ENCODE measurements around the gene SEC23IP. TPM values are rescaled to one million over a fixed set of nuclear protein-coding genes. Genes with fewer than 3 reads are reported as not detected.
"Not testable (repeated sequence)": the region's sequence is repeated elsewhere in the genome, so short reads cannot be mapped to it uniquely, and the experiment has no call there.

The SEC23IP gene
- total RNA-seq, 1 donor from 2014 or later: 65.2 TPM

GRCh38 chr10:119862524-119862923 is 30.0 kb upstream of the SEC23IP start:
- no peaks in the 10 kb centered on the region for H3K27me3 Mint-ChIP-seq (ENCODE audit: low read depth)
- H3K36me3 Mint-ChIP-seq (ENCODE audit: low read depth): peaks cover 7% of the 10 kb centered on the region
- no peak for DNase-seq (ENCODE audit: low spot score)
- H3K4me1 Mint-ChIP-seq (ENCODE audit: low read depth): peaks cover 18% of the 10 kb centered on the region
- no peak overlapping the region for H3K4me3 Mint-ChIP-seq (ENCODE audit: unreplicated experiment)
- H3K27ac Mint-ChIP-seq (ENCODE audit: unreplicated experiment): no peak overlapping the region
- TF ChIP-seq CTCF (IDR thresholded peaks at IDR 0.05): no peak
- H3K9me3 Mint-ChIP-seq (ENCODE audit: low read depth): peaks cover 9% of the 10 kb centered on the region

GRCh38 chr10:119863951-119864565 is 28.5 kb upstream of the SEC23IP start:
- DNase-seq (ENCODE audit: low spot score): no peak
- Mint-ChIP-seq H3K4me1 (ENCODE audit: low read depth) (peaks cover 23% of the 10 kb centered on the region), H3K27ac (ENCODE audit: unreplicated experiment) (no peak overlapping the region), H3K36me3 (ENCODE audit: low read depth) (peaks cover 6% of the 10 kb centered on the region), H3K9me3 (ENCODE audit: low read depth) (peaks cover 9% of the 10 kb centered on the region), H3K27me3 (ENCODE audit: low read depth) (no peaks in the 10 kb centered on the region), H3K4me3 (ENCODE audit: unreplicated experiment) (no peak overlapping the region)
- no peak for TF ChIP-seq CTCF (IDR thresholded peaks at IDR 0.05)

- peaks cover 9% of the 10 kb centered on the region for H3K9me3 Mint-ChIP-seq (ENCODE audit: low read depth)
- no peak for TF ChIP-seq CTCF (IDR thresholded peaks at IDR 0.05)
- H3K27ac Mint-ChIP-seq (ENCODE audit: unreplicated experiment): no peak overlapping the region
- peaks cover 6% of the 10 kb centered on the region for H3K36me3 Mint-ChIP-seq (ENCODE audit: low read depth)
- peaks cover 23% of the 10 kb centered on the region for H3K4me1 Mint-ChIP-seq (ENCODE audit: low read depth)
- H3K27me3 Mint-ChIP-seq (ENCODE audit: low read depth): no peaks in the 10 kb centered on the region
- DNase-seq (ENCODE audit: low spot score): no peak
- H3K4me3 Mint-ChIP-seq (ENCODE audit: unreplicated experiment): no peak overlapping the region
These were observed 26.8 kb upstream of the SEC23IP start for GRCh38 chr10:119865699-119866240.

GRCh38 chr10:119867317-119867716 is 25.2 kb upstream of the SEC23IP start:
- Mint-ChIP-seq H3K27ac (ENCODE audit: unreplicated experiment) (no peak overlapping the region), H3K4me3 (ENCODE audit: unreplicated experiment) (no peak overlapping the region), H3K9me3 (ENCODE audit: low read depth) (peaks cover 9% of the 10 kb centered on the region), H3K4me1 (ENCODE audit: low read depth) (peaks cover 33% of the 10 kb centered on the region), H3K36me3 (ENCODE audit: low read depth) (peaks cover 6% of the 10 kb centered on the region), H3K27me3 (ENCODE audit: low read depth) (no peaks in the 10 kb centered on the region)
- no peak for TF ChIP-seq CTCF (IDR thresholded peaks at IDR 0.05)
- no peak for DNase-seq (ENCODE audit: low spot score)

GRCh38 chr10:119869398-119869797 is 23.1 kb upstream of the SEC23IP start:
- not testable (repeated sequence) for DNase-seq (ENCODE audit: low spot score); H3K9me3 Mint-ChIP-seq (ENCODE audit: low read depth); H3K36me3 Mint-ChIP-seq (ENCODE audit: low read depth); H3K27me3 Mint-ChIP-seq (ENCODE audit: low read depth); H3K4me3 Mint-ChIP-seq (ENCODE audit: unreplicated experiment)
- Mint-ChIP-seq H3K27ac (ENCODE audit: unreplicated experiment) (peak overlapping the region; percentile 69), H3K4me1 (ENCODE audit: low read depth) (peaks cover 42% of the 10 kb centered on the region)

All from chondrocyte (in vitro differentiated cells).